Fibroblast of villous mesenchyme (primary cell): ENCODE results near the gene MANBA. TPM values are rescaled to one million over a fixed set of nuclear protein-coding genes. Genes with fewer than 3 reads are reported as not detected.
"Not testable (repeated sequence)": the region's sequence is repeated elsewhere in the genome, so short reads cannot be mapped to it uniquely, and the experiment has no call there.

ENCODE experiments used
- DNase-seq: peaks from one replicate; pipeline ENCODE4 v3.0.0-alpha.2; 2010; ENCODE audit warnings: low read depth
- H3K4me3 ChIP-seq: 2 replicates; pipeline ENCODE4 v1.5.1; 2011; ENCODE audit warnings: low read depth, mild to moderate bottlenecking, low read length
- CTCF ChIP-seq: IDR thresholded peaks from 2 replicates; pipeline ENCODE4 v1.5.1; 2012; ENCODE audit warnings: low read depth, mild to moderate bottlenecking, low read length; ENCODE audit not compliant: insufficient read depth
- total RNA-seq: library from RNA; depleted of rRNA; stranded (reverse); fragments of >200 nt; gene quantifications from 2 replicates; pipeline ENCODE4 v1.2.3, GENCODE V29; 2012

The MANBA gene
- total RNA-seq, 1 donor = 53.5 TPM

GRCh38 chr4:102725229-102725628 lies 35.5 kb downstream of the MANBA start:
- no peak for TF ChIP-seq CTCF
- no peak for DNase-seq
- H3K4me3 ChIP-seq = no peak overlapping the region

- no peak for DNase-seq
- TF ChIP-seq CTCF = no peak
- H3K4me3 ChIP-seq = no peak overlapping the region
These were observed 37.3 kb downstream of the MANBA start for GRCh38 chr4:102723511-102723910.

GRCh38 chr4:102722740-102723139 lies 38.0 kb downstream of the MANBA start:
- no peak for DNase-seq
- no peak for TF ChIP-seq CTCF
- no peak overlapping the region for H3K4me3 ChIP-seq

- DNase-seq = peak; percentile 78
- H3K4me3 ChIP-seq = not testable (repeated sequence)
These were observed 41.8 kb downstream of the MANBA start for GRCh38 chr4:102718833-102719575.

- DNase-seq = peak; percentile 8
- no peak for TF ChIP-seq CTCF
- no peak overlapping the region for H3K4me3 ChIP-seq
These were observed 43.2 kb downstream of the MANBA start for GRCh38 chr4:102717448-102718092.

GRCh38 chr4:102715057-102715456 lies 45.7 kb downstream of the MANBA start:
- TF ChIP-seq CTCF = no peak
- DNase-seq = no peak
- H3K4me3 ChIP-seq = no peak overlapping the region

- DNase-seq, H3K4me3 ChIP-seq: not testable (repeated sequence)
These were observed 47.0 kb downstream of the MANBA start for GRCh38 chr4:102713774-102714173.

GRCh38 chr4:102713096-102713495 lies 47.7 kb downstream of the MANBA start:
- H3K4me3 ChIP-seq = no peak overlapping the region
- peak; percentile 54 for DNase-seq
- TF ChIP-seq CTCF = no peak
